Endothelial cell of umbilical vein (primary cell): ENCODE results near the gene SNED1. TPM values are rescaled to one million over a fixed set of nuclear protein-coding genes. Genes with fewer than 3 reads are reported as not detected.

Source experiments
- BruUV-seq: library from RNA; stranded (reverse); fragments of 400-500 nt; replicated peaks from 2 replicates; lab custom pipeline; 2021; lab: Mats Ljungman, UMichigan
- CTCF ChIA-PET: fragments of 300-600, 350-600 bp; sonication (Branson Sonifier 250); formaldehyde crosslinking; loops from one replicate; lab custom pipeline; 2021; ENCODE audit warnings: antibody characterized with exemption, inconsistent platforms; lab: Charles Lee
- POLR2A ChIA-PET: fragments of 300-600, 350-600 bp; sonication (Branson Sonifier 250); formaldehyde crosslinking; loops from one replicate; lab custom pipeline; 2021; ENCODE audit warnings: antibody characterized with exemption, inconsistent platforms; lab: Charles Lee
- DNase-seq: peaks from one replicate; pipeline ENCODE4 v3.0.0-alpha.2; 2011; ENCODE audit warnings: low read depth, low spot score
- FAIRE-seq: peaks from 2 replicates; lab custom pipeline; 2011; peaks lifted over from hg19 to GRCh38; lab: Jason Lieb, UNC
- H2AFZ ChIP-seq: 2 replicates; pipeline ENCODE4 v1.6.0; 2012; ENCODE audit warnings: low read depth, low read length, control low read depth, inconsistent platforms
- H3K27ac ChIP-seq: 2 replicates; pipeline ENCODE4 v1.5.1; 2011; ENCODE audit warnings: low read depth, mild to moderate bottlenecking, control low read depth, low read length, moderate library complexity; ENCODE audit not compliant: insufficient read depth
- H3K27me3 ChIP-seq, 2 experiments: 2 replicates each; pipeline versions ENCODE4 v1.6.0 to v1.6.1; 2011; ENCODE audit warnings: low read length in 2 of 2, mixed read lengths in 1 of 2; ENCODE audit not compliant: control insufficient read depth in 2 of 2, insufficient read depth in 2 of 2
- H3K36me3 ChIP-seq, 2 experiments: 2 replicates in 1 of 2; 3 replicates in 1 of 2; pipeline ENCODE4 v1.5.1; 2011; ENCODE audit warnings: low read length in 2 of 2, mild to moderate bottlenecking in 1 of 2, moderate library complexity in 1 of 2; ENCODE audit not compliant: control insufficient read depth in 2 of 2, insufficient read depth in 2 of 2; ENCODE audit errors: extremely low read depth in 1 of 2
- H3K4me1 ChIP-seq: 3 replicates; pipeline ENCODE4 v1.5.1; 2011; ENCODE audit warnings: mild to moderate bottlenecking, low read length; ENCODE audit not compliant: control insufficient read depth, insufficient read depth; ENCODE audit errors: extremely low read depth
- H3K4me2 ChIP-seq: 2 replicates; pipeline ENCODE4 v1.6.1; 2011; ENCODE audit warnings: low read length, control low read depth, mixed read lengths; ENCODE audit not compliant: insufficient read depth
- H3K4me3 ChIP-seq, 3 experiments: fragments of 200-600 bp in 1 of 3; sonication (generic), shearing (Covaris generic) in 1 of 3; replicated peaks in 1 of 3; 2 replicates each; pipeline ENCODE4 v1.5.1; 2011 to 2016; ENCODE audit warnings: control low read depth in 3 of 3, low read length in 3 of 3, mild to moderate bottlenecking in 2 of 3, inconsistent platforms in 1 of 3, low read depth in 1 of 3, moderate library complexity in 1 of 3; ENCODE audit not compliant: insufficient read depth in 1 of 3
- H3K79me2 ChIP-seq: 2 replicates; pipeline ENCODE4 v1.6.0; 2012; ENCODE audit warnings: low read length, inconsistent platforms; ENCODE audit not compliant: control insufficient read depth, insufficient read depth
- H3K9ac ChIP-seq: replicated peaks from 2 replicates; pipeline ENCODE3; 2011; ENCODE audit warnings: low read length, control low read depth; ENCODE audit not compliant: insufficient read depth; ENCODE audit errors: extremely low read depth
- H3K9me1 ChIP-seq: replicated peaks from 3 replicates; pipeline ENCODE4 v1.6.0; 2011; ENCODE audit warnings: mild to moderate bottlenecking, low read length; ENCODE audit not compliant: control insufficient read depth, insufficient read depth; ENCODE audit errors: extremely low read depth
- H3K9me3 ChIP-seq: replicated peaks from 2 replicates; pipeline ENCODE4 v1.5.1; 2012; ENCODE audit warnings: low read length, inconsistent platforms; ENCODE audit not compliant: control insufficient read depth, insufficient read depth
- H4K20me1 ChIP-seq: replicated peaks from 2 replicates; pipeline ENCODE3; 2011; ENCODE audit warnings: mild to moderate bottlenecking, low read length; ENCODE audit not compliant: control insufficient read depth, insufficient read depth; ENCODE audit errors: extremely low read depth
- EZH2 ChIP-seq: IDR thresholded peaks from 2 replicates; pipeline ENCODE4 v1.6.1; 2012; ENCODE audit warnings: borderline replicate concordance, low read depth, mild to moderate bottlenecking, moderate library complexity, low read length, inconsistent platforms; ENCODE audit not compliant: severe bottlenecking
- FOS ChIP-seq: IDR thresholded peaks from 2 replicates; pipeline ENCODE4 v1.6.1; 2011; ENCODE audit warnings: mild to moderate bottlenecking, low read length, moderate library complexity, borderline replicate concordance; ENCODE audit not compliant: insufficient read depth
- GATA2 ChIP-seq: IDR thresholded peaks from 2 replicates; pipeline ENCODE4 v1.7.0; 2011; ENCODE audit warnings: low read depth, mild to moderate bottlenecking, moderate library complexity, mixed read lengths, low read length; ENCODE audit not compliant: insufficient read length, insufficient read depth
- JUN ChIP-seq: IDR thresholded peaks from 2 replicates; pipeline ENCODE4 v1.6.1; 2011; ENCODE audit warnings: borderline replicate concordance, low read depth; ENCODE audit not compliant: insufficient read length, insufficient read depth
- MYC ChIP-seq: IDR thresholded peaks from one replicate; pipeline ENCODE4 v1.6.1; 2011; ENCODE audit warnings: mild to moderate bottlenecking, low read depth, low read length
- POLR2A ChIP-seq: IDR thresholded peaks from 2 replicates; pipeline ENCODE4 v1.6.1; 2012; ENCODE audit warnings: low read depth, mild to moderate bottlenecking, control low read depth, low read length
- POLR2AphosphoS5 ChIP-seq: IDR thresholded peaks from 2 replicates; pipeline ENCODE4 v1.6.1; 2012; ENCODE audit warnings: low read depth, mild to moderate bottlenecking, control low read depth, low read length, moderate library complexity; ENCODE audit not compliant: insufficient read depth
- dilution Hi-C: fragments of 300-500 bp; cut with MboI; formaldehyde crosslinking; loops from one replicate; pipeline ENCODE4 v1.15.0; 2019; ENCODE audit warnings: low sequenced_read_pairs; ENCODE audit not compliant: extremely low pct_ligation_motif_present
- intact Hi-C: fragments of 100-400 bp; cut with micrococcal nuclease; formaldehyde crosslinking; loops from one replicate; pipeline ENCODE4 v1.10.0; 2022
- polyA plus RNA-seq, 4 experiments: library from polyadenylated mRNA; depleted of rRNA in 3 of 4; stranded (reverse) in 3 of 4; unstranded in 1 of 4; fragments of >200 nt; gene quantifications; 2 replicates each; pipeline versions ENCODE4 v1.2.1 to v1.2.3, GENCODE V29; 2011 to 2012; ENCODE audit warnings: missing spikeins in 1 of 4
- total RNA-seq: library from RNA; stranded (reverse); gene quantifications from 2 replicates; pipeline ENCODE4 v1.2.3, GENCODE V29; 2021
- TF ChIP-seq, protein P1 (sequence below): IDR thresholded peaks from 2 replicates; pipeline ENCODE4 v1.6.1; 2011; ENCODE audit not compliant: insufficient read depth, insufficient read length
- TF ChIP-seq, protein P2 (sequence below), 2 donors: IDR thresholded peaks; 1 replicate in 1 of 2; 2 replicates in 1 of 2; pipeline ENCODE4 v1.5.1; 2011; ENCODE audit warnings: low read length in 2 of 2, mild to moderate bottlenecking in 2 of 2, moderate library complexity in 2 of 2, control low read depth in 1 of 2, inconsistent platforms in 1 of 2, low read depth in 1 of 2; ENCODE audit not compliant: insufficient read depth in 1 of 2; ENCODE audit errors: extremely low read depth in 1 of 2

The SNED1 gene
- total and polyA plus RNA-seq, 2 donors (not counting 3 experiments of a cell fraction or from before 2014, with no cell fraction given): 14.1 to 17.2 TPM

DNA sequence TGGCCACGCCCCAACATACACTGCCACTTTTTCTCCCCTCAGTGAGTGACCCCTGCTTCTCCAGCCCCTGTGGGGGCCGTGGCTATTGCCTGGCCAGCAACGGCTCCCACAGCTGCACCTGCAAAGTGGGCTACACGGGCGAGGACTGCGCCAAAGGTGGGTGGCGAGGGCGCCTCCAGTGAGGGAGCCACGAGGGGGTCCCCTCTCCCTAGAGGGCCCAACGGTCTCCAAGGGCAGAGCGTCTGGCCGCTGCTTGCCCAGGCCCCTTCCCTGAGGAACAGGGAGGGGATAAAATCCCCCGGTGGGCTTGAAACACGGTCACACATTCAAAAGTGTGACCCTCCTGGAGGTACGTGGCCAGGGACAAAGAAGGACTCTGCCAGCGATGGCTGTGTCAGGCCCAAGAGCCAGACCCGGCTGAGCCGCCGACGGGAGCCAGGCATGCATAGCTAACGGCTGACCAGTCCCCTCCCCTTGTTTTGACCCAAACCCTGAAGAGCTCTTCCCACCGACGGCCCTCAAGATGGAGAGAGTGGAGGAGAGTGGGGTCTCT is 66.5 kb downstream of the SNED1 start:
- intact Hi-C loops: no loop called here
- no TSS peak for BruUV-seq
- TF ChIP-seq FOS: no peak
- no peak for TF ChIP-seq GATA2
- no peak for TF ChIP-seq EZH2
- no peak for TF ChIP-seq JUN
- no peak for TF ChIP-seq POLR2AphosphoS5
- TF ChIP-seq POLR2A: no peak
- TF ChIP-seq, protein P1, sequence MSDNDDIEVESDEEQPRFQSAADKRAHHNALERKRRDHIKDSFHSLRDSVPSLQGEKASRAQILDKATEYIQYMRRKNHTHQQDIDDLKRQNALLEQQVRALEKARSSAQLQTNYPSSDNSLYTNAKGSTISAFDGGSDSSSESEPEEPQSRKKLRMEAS: no peak
- TF ChIP-seq, protein P2, sequence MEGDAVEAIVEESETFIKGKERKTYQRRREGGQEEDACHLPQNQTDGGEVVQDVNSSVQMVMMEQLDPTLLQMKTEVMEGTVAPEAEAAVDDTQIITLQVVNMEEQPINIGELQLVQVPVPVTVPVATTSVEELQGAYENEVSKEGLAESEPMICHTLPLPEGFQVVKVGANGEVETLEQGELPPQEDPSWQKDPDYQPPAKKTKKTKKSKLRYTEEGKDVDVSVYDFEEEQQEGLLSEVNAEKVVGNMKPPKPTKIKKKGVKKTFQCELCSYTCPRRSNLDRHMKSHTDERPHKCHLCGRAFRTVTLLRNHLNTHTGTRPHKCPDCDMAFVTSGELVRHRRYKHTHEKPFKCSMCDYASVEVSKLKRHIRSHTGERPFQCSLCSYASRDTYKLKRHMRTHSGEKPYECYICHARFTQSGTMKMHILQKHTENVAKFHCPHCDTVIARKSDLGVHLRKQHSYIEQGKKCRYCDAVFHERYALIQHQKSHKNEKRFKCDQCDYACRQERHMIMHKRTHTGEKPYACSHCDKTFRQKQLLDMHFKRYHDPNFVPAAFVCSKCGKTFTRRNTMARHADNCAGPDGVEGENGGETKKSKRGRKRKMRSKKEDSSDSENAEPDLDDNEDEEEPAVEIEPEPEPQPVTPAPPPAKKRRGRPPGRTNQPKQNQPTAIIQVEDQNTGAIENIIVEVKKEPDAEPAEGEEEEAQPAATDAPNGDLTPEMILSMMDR (IDR thresholded peaks at IDR 0.05; ENCODE audit: extremely low read depth in 1 of 2, insufficient read depth in 1 of 2, low read depth in 1 of 2, low read length in 2 of 2): no peak
- no peak for TF ChIP-seq MYC
- Histone ChIP-seq H3K4me2 (no peak overlapping the region), H3K36me3 (no peaks in the 10 kb centered on the region), H3K79me2 (no peaks in the 10 kb centered on the region), H3K27me3 (no peaks in the 10 kb centered on the region), H3K9me3 (no peaks in the 10 kb centered on the region), H3K9ac (no peak overlapping the region), H4K20me1 (no peaks in the 10 kb centered on the region), H3K27ac (no peak overlapping the region), H3K9me1 (no peaks in the 10 kb centered on the region), H3K4me3 (no peak overlapping the region), H2AFZ (no peak overlapping the region), H3K4me1 (no peaks in the 10 kb centered on the region)
- FAIRE-seq (no peak), DNase-seq (no peak)
- ChIA-PET POLR2A (no interaction called here), CTCF (interaction anchor here (1.0 to 1.3 kb wide), 3 partner anchors 14 to 151 kb away, joined by 3 to 4 read pairs (median 3); no protein-coding TSS in a partner anchor)
- dilution Hi-C loops: no loop called here
